Measurements from ENCODE around the gene FIGN. TPM values are rescaled to one million over a fixed set of nuclear protein-coding genes. Genes with fewer than 3 reads are reported as not detected.

Gene FIGN
- polyA plus RNA-seq, 1 experiment = 2.4 TPM

- POLR2A ChIA-PET = no interaction called here
Measured at GRCh38 chr2:163764566-163764965, 28.8 kb upstream of the FIGN start.

GRCh38 chr2:163759013-163759412 lies 23.2 kb upstream of the FIGN start:
- ChIA-PET POLR2A (no interaction called here), CTCF (no interaction called here)
- no peak for TF ChIP-seq CTCF (IDR thresholded peaks at IDR 0.05; ENCODE audit: insufficient read depth, low read depth, low read length)

More at GRCh38 chr2:163764566-163764965, 28.8 kb upstream of the FIGN start:
- 0 out of 2 replicates have a peak, but pooled peaks cover 2% of the 10 kb centered on the region for H3K27me3 ChIP-seq (ENCODE audit: control insufficient read depth, insufficient read depth, low read length)
- DNase-seq (ENCODE audit: low read depth) = no peak
- no peaks in the 10 kb centered on the region for H3K36me3 ChIP-seq (ENCODE audit: control insufficient read depth, insufficient read depth, low read length)
- H3K4me3 ChIP-seq (ENCODE audit: low read depth, low read length) = no peak overlapping the region
- TF ChIP-seq CTCF (IDR thresholded peaks at IDR 0.05; ENCODE audit: insufficient read depth, low read depth, low read length) = no peak
- CTCF ChIA-PET = no interaction called here

GRCh38 chr2:163757814-163758213 lies 22.0 kb upstream of the FIGN start:
- POLR2A ChIA-PET = no interaction called here
- TF ChIP-seq CTCF (IDR thresholded peaks at IDR 0.05; ENCODE audit: insufficient read depth, low read depth, low read length) = no peak

More at GRCh38 chr2:163759013-163759412, 23.2 kb upstream of the FIGN start:
- Histone ChIP-seq H3K27me3 (ENCODE audit: control insufficient read depth, insufficient read depth, low read length) (peaks cover 1% of the 10 kb centered on the region), H3K36me3 (ENCODE audit: control insufficient read depth, insufficient read depth, low read length) (no peaks in the 10 kb centered on the region), H3K4me3 (ENCODE audit: low read depth, low read length) (no peak overlapping the region)
- no peak for DNase-seq (ENCODE audit: low read depth)

GRCh38 chr2:163756588-163756987 lies 20.8 kb upstream of the FIGN start:
- no peak overlapping the region for H3K4me3 ChIP-seq (ENCODE audit: low read depth, low read length)
- no peak for DNase-seq (ENCODE audit: low read depth)
- no peak for TF ChIP-seq CTCF (IDR thresholded peaks at IDR 0.05; ENCODE audit: insufficient read depth, low read depth, low read length)
- POLR2A ChIA-PET = no interaction called here
- H3K27me3 ChIP-seq (ENCODE audit: control insufficient read depth, insufficient read depth, low read length) = peaks cover 1% of the 10 kb centered on the region
- no peaks in the 10 kb centered on the region for H3K36me3 ChIP-seq (ENCODE audit: control insufficient read depth, insufficient read depth, low read length)
- CTCF ChIA-PET = no interaction called here

More at GRCh38 chr2:163757814-163758213, 22.0 kb upstream of the FIGN start:
- Histone ChIP-seq H3K27me3 (ENCODE audit: control insufficient read depth, insufficient read depth, low read length) (peaks cover 1% of the 10 kb centered on the region), H3K36me3 (ENCODE audit: control insufficient read depth, insufficient read depth, low read length) (no peaks in the 10 kb centered on the region), H3K4me3 (ENCODE audit: low read depth, low read length) (no peak overlapping the region)
- DNase-seq (ENCODE audit: low read depth) = no peak
- CTCF ChIA-PET = no interaction called here

GRCh38 chr2:163755366-163755765 lies 19.6 kb upstream of the FIGN start:
- peaks cover 1% of the 10 kb centered on the region for H3K27me3 ChIP-seq (ENCODE audit: control insufficient read depth, insufficient read depth, low read length)
- POLR2A ChIA-PET = no interaction called here
- DNase-seq (ENCODE audit: low read depth) = no peak
- no peak for TF ChIP-seq CTCF (IDR thresholded peaks at IDR 0.05; ENCODE audit: insufficient read depth, low read depth, low read length)
- H3K36me3 ChIP-seq (ENCODE audit: control insufficient read depth, insufficient read depth, low read length) = no peaks in the 10 kb centered on the region
- H3K4me3 ChIP-seq (ENCODE audit: low read depth, low read length) = no peak overlapping the region
- CTCF ChIA-PET = no interaction called here

Data from BJ (cell line).